ENCODE data around the gene INPP4A.

The INPP4A gene

DNA sequence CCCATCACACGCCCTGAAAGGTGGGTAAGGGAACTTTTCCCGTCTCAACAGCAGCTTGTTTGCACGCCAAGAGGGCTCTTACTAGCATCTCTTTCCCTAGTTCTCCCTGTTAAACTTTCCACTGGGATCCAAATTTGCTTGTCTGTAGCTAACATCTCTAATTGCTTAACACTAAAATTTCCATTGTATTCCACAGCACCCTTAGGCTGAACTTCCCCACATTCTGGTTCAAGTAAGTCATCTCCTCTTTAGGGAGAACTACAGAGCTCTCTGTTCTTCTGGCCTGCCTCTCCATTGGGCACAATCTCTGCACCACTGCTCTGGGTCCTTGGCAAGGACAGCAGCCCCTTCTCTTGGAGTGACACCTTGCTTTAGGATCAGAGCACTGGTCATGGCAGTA is 187.7 kb downstream of the INPP4A start:
- TF ChIP-seq, protein P1, sequence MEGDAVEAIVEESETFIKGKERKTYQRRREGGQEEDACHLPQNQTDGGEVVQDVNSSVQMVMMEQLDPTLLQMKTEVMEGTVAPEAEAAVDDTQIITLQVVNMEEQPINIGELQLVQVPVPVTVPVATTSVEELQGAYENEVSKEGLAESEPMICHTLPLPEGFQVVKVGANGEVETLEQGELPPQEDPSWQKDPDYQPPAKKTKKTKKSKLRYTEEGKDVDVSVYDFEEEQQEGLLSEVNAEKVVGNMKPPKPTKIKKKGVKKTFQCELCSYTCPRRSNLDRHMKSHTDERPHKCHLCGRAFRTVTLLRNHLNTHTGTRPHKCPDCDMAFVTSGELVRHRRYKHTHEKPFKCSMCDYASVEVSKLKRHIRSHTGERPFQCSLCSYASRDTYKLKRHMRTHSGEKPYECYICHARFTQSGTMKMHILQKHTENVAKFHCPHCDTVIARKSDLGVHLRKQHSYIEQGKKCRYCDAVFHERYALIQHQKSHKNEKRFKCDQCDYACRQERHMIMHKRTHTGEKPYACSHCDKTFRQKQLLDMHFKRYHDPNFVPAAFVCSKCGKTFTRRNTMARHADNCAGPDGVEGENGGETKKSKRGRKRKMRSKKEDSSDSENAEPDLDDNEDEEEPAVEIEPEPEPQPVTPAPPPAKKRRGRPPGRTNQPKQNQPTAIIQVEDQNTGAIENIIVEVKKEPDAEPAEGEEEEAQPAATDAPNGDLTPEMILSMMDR (IDR thresholded peaks at IDR 0.05; ENCODE audit: low read depth, low read length): no peak
- DNase-seq (ENCODE audit: extremely low read depth, low read depth): no peak

DNA sequence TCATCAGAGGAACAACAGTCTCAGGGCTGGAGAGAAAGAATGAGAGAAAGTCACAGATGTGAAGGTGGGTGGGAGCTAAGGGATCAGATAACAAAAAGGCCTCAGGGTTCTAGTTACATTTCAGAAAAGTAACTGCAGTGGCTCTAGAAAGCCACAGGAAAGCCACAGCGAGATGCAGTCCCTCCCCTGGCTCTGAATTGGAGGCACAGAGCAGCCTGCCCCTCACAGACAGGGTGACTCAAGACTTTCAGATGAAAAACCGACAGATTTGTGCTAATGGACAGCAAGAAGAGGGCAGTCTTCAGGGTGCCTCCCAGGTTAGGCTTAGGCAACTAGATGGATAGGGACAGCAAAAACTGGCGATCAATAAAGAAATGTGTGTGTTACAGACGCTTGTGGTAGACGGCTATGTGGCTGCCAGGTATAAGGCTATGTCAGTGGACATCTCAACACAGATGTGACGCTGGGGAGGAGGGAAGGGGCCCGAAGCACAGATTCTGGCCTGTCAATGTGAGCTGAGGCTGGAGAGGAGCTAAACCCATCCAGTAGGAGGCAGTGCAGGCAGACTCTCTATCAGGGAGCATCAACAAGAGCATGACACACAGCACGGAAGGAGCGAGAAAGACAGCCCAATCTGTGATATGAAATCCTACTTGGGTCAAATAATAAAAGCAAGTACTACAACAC is 189.9 kb downstream of the INPP4A start:
- TF ChIP-seq, protein P1 (IDR thresholded peaks at IDR 0.05; ENCODE audit: low read depth, low read length): peak; percentile 20
- DNase-seq (ENCODE audit: extremely low read depth, low read depth): no peak

DNA sequence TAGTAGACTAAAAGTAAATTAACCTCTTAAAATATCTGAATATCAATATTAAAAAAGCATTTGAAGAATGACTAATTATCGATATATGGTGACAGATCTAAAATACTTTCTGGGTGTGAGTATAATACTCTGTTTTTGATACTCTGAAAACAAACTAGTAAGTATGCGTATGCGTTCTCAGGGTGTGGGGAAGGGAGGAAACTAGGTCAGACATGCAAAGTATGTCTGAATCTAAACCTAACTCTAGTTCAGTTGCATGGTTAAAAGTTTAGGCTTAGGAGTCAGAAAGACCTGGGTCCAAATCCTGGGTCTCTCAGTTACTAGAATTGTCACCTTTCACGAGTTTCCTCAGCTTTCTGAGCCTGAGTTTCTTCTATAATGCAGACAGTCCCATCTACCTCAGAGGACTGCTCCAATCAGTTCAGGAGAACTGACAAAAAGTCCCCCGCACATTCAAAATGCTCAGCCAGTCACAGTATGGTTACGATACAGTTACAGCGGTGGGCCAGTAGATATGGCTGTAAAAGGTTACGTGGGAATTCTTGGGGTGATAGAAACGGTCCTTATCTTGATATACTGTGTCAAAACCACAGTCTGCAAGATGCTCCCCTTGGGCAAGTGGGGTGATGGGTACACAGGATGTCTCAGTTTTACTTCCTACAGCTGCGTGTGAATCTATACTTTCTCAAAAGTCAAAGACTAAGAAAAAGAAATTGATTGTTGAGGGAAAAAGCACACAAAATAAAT is 192.9 kb downstream of the INPP4A start:
- DNase-seq (ENCODE audit: extremely low read depth, low read depth): no peak
- TF ChIP-seq, protein P1 (IDR thresholded peaks at IDR 0.05; ENCODE audit: low read depth, low read length): no peak

DNA sequence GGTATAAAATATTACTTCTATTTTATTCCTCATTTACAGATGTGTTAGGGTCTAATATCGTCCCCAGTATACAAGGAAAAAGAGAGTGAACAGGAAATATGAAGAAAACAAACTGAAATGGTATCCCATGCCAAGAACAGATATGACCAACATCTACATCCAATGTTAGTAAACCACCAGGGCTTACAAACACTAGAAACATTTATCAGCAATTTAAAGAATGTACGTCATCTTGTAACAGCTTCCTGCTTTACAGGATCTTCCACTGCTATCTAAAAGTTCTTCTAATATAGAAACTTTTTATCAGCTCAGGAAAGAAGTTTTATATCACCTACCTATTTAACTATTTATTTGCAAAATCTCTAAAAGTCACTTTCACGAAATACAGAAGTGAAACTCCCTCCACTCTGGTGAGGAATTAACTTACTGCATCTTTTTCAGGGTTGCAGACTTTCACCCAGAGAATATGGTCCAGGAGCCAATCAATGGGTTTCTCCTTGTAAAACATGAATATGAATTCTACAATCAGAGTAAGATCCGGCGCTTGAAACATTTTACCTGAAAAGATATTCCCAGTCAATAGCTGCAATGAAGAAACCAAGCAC is 198.9 kb downstream of the INPP4A start:
- no peak for DNase-seq (ENCODE audit: extremely low read depth, low read depth)
- TF ChIP-seq, protein P1 (IDR thresholded peaks at IDR 0.05; ENCODE audit: low read depth, low read length): no peak

Measured in AG09319 (cell line).